H9 (cell line): ENCODE results near the gene MED12. TPM values are rescaled to one million over a fixed set of nuclear protein-coding genes. Genes with fewer than 3 reads are reported as not detected.

Source experiments
- DNase-seq: peaks from one replicate; pipeline ENCODE4 v3.0.0-alpha.2; 2017
- H2AFZ ChIP-seq: one replicate; pipeline ENCODE4 v1.6.1; 2013; ENCODE audit warnings: mild to moderate bottlenecking, low read length, control low read depth, moderate library complexity
- H2AK5ac ChIP-seq: 2 replicates; pipeline ENCODE4 v1.6.1; 2013; ENCODE audit warnings: low read length, control low read depth, mixed read lengths; ENCODE audit not compliant: insufficient read length
- H2BK120ac ChIP-seq: one replicate; pipeline ENCODE4 v1.6.1; 2013; ENCODE audit warnings: low read depth, mild to moderate bottlenecking, low read length, control low read depth, inconsistent platforms; ENCODE audit not compliant: poor library complexity, severe bottlenecking
- H2BK12ac ChIP-seq: 2 replicates; pipeline ENCODE4 v1.6.1; 2013; ENCODE audit warnings: low read length, control low read depth, mixed read lengths, low read depth; ENCODE audit not compliant: insufficient read length
- H2BK15ac ChIP-seq: 2 replicates; pipeline ENCODE4 v1.6.1; 2013; ENCODE audit warnings: low read depth, low read length, control low read depth
- H2BK20ac ChIP-seq: one replicate; pipeline ENCODE4 v1.6.1; 2013; ENCODE audit warnings: low read depth, mild to moderate bottlenecking, low read length, control low read depth, inconsistent platforms; ENCODE audit not compliant: poor library complexity, severe bottlenecking
- H2BK5ac ChIP-seq: 2 replicates; pipeline ENCODE4 v1.6.1; 2013; ENCODE audit warnings: low read length, control low read depth, mixed read lengths; ENCODE audit not compliant: insufficient read length
- H3K14ac ChIP-seq: 2 replicates; pipeline ENCODE4 v1.6.1; 2013; ENCODE audit warnings: low read length, control low read depth; ENCODE audit not compliant: insufficient read depth
- H3K18ac ChIP-seq: 2 replicates; pipeline ENCODE4 v1.6.1; 2013; ENCODE audit warnings: low read depth, mild to moderate bottlenecking, mixed read lengths, low read length, control low read depth; ENCODE audit not compliant: insufficient read length
- H3K23ac ChIP-seq: 2 replicates; pipeline ENCODE4 v1.6.1; 2013; ENCODE audit warnings: low read length, control low read depth, mixed read lengths, low read depth; ENCODE audit not compliant: insufficient read length
- H3K23me2 ChIP-seq: 2 replicates; pipeline ENCODE4 v1.6.1; 2013; ENCODE audit warnings: low read depth, mild to moderate bottlenecking, mixed read lengths, low read length, control low read depth; ENCODE audit not compliant: insufficient read length, poor library complexity, severe bottlenecking
- H3K27ac ChIP-seq: 2 replicates; pipeline ENCODE4 v1.5.1; 2013; ENCODE audit warnings: low read length, control low read depth, mixed read lengths, low read depth; ENCODE audit not compliant: insufficient read length
- H3K27me3 ChIP-seq: 2 replicates; pipeline ENCODE4 v1.6.1; 2013; ENCODE audit warnings: low read length, control low read depth, inconsistent platforms; ENCODE audit not compliant: insufficient read depth
- H3K4ac ChIP-seq: 2 replicates; pipeline ENCODE4 v1.6.1; 2013; ENCODE audit warnings: low read depth, mild to moderate bottlenecking, control low read depth, inconsistent platforms, low read length, moderate library complexity
- H3K4me1 ChIP-seq: 2 replicates; pipeline ENCODE4 v1.6.1; 2013; ENCODE audit warnings: low read length, control low read depth, inconsistent platforms; ENCODE audit not compliant: insufficient read depth
- H3K4me2 ChIP-seq: 2 replicates; pipeline ENCODE4 v1.6.1; 2013; ENCODE audit warnings: low read length, control low read depth, mixed read lengths; ENCODE audit not compliant: insufficient read length, insufficient read depth
- H3K56ac ChIP-seq: 2 replicates; pipeline ENCODE4 v1.6.1; 2013; ENCODE audit warnings: low read depth, mild to moderate bottlenecking, mixed read lengths, low read length, control low read depth; ENCODE audit not compliant: insufficient read length
- H3K79me1 ChIP-seq: 2 replicates; pipeline ENCODE4 v1.6.1; 2013; ENCODE audit warnings: low read depth, mild to moderate bottlenecking, moderate library complexity, low read length, control low read depth, inconsistent platforms; ENCODE audit not compliant: insufficient read depth, poor library complexity, severe bottlenecking
- H3K79me2 ChIP-seq: 2 replicates; pipeline ENCODE4 v1.6.1; 2013; ENCODE audit warnings: low read length, control low read depth, inconsistent platforms; ENCODE audit not compliant: insufficient read depth
- H3K9ac ChIP-seq: 2 replicates; pipeline ENCODE4 v1.6.1; 2013; ENCODE audit warnings: low read length, control low read depth, mixed read lengths; ENCODE audit not compliant: insufficient read length; ENCODE audit errors: extremely low read depth
- H3K9me3 ChIP-seq: one replicate; pipeline ENCODE4 v1.6.1; 2013; ENCODE audit warnings: low read depth, low read length, inconsistent platforms; ENCODE audit not compliant: control insufficient read depth
- H3T11ph ChIP-seq: one replicate; pipeline ENCODE4 v1.6.1; 2013; ENCODE audit warnings: mild to moderate bottlenecking, low read length, control low read depth, inconsistent platforms
- H4K20me1 ChIP-seq: one replicate; pipeline ENCODE4 v1.6.1; 2013; ENCODE audit not compliant: control insufficient read depth, insufficient read length, insufficient read depth
- H4K5ac ChIP-seq: 2 replicates; pipeline ENCODE4 v1.6.1; 2013; ENCODE audit warnings: low read depth, mild to moderate bottlenecking, mixed read lengths, low read length, control low read depth; ENCODE audit not compliant: insufficient read length
- H4K8ac ChIP-seq: replicated peaks from 2 replicates; pipeline ENCODE4 v1.6.1; 2013; ENCODE audit warnings: low read length, control low read depth, mixed read lengths, low read depth; ENCODE audit not compliant: insufficient read length
- H4K91ac ChIP-seq: 2 replicates; pipeline ENCODE4 v1.6.1; 2013; ENCODE audit warnings: low read depth, mild to moderate bottlenecking, moderate library complexity, mixed read lengths, low read length, control low read depth; ENCODE audit not compliant: insufficient read length
- H3K27ac Mint-ChIP-seq, 3 experiments: 2 replicates in 2 of 3; 3 replicates in 1 of 3; pipeline ENCODE4 v1.8.0; 2020 to 2021; ENCODE audit warnings: mixed read lengths in 3 of 3, mild to moderate bottlenecking in 1 of 3, moderate library complexity in 1 of 3
- H3K27me3 Mint-ChIP-seq: 2 replicates; pipeline ENCODE4 v1.8.0; 2021; ENCODE audit warnings: low read depth, mild to moderate bottlenecking, moderate library complexity, mixed read lengths
- H3K36me3 Mint-ChIP-seq, 3 experiments: 2 replicates in 2 of 3; 3 replicates in 1 of 3; pipeline ENCODE4 v1.8.0; 2020 to 2021; ENCODE audit warnings: low read depth in 3 of 3, mixed read lengths in 3 of 3; ENCODE audit not compliant: insufficient read depth in 1 of 3
- H3K4me1 Mint-ChIP-seq, 2 experiments: 2 replicates each; pipeline ENCODE4 v1.8.0; 2020; ENCODE audit warnings: mixed read lengths in 2 of 2
- H3K4me3 Mint-ChIP-seq, 2 experiments: 2 replicates in 1 of 2; 3 replicates in 1 of 2; pipeline ENCODE4 v1.8.0; 2020 to 2021; ENCODE audit warnings: mild to moderate bottlenecking in 2 of 2, mixed read lengths in 2 of 2, moderate library complexity in 1 of 2
- H3K9me3 Mint-ChIP-seq, 2 experiments: 2 replicates in 1 of 2; 3 replicates in 1 of 2; pipeline ENCODE4 v1.8.0; 2020; ENCODE audit warnings: mild to moderate bottlenecking in 2 of 2, mixed read lengths in 2 of 2, moderate library complexity in 1 of 2
- WGBS: extraction: QIAGEN DNeasy Blood & Tissue Kit; methylation state at CpG from one replicate; pipeline ENCODE4 v1.1.7; 2013; ENCODE audit warnings: missing lambda C conversion rate, low lambda C conversion rate, mixed read lengths; ENCODE audit not compliant: insufficient read length; ENCODE audit errors: extremely low coverage; 5-methylcytosine and 5-hydroxymethylcytosine counted together
- total RNA-seq: library from RNA; stranded (reverse); gene quantifications from 2 replicates; pipeline ENCODE4 v1.2.1, GENCODE V29; 2021
- TF ChIP-seq, protein P1 (sequence below): fragments of 200-600 bp; sonication (generic); conservative IDR thresholded peaks from 3 replicates; pipeline ENCODE4 v1.8.0; 2021; ENCODE audit warnings: antibody characterized with exemption, mild to moderate bottlenecking

MED12 gene
- total RNA-seq, 1 experiment from 2014 or later = 33.0 TPM

DNA sequence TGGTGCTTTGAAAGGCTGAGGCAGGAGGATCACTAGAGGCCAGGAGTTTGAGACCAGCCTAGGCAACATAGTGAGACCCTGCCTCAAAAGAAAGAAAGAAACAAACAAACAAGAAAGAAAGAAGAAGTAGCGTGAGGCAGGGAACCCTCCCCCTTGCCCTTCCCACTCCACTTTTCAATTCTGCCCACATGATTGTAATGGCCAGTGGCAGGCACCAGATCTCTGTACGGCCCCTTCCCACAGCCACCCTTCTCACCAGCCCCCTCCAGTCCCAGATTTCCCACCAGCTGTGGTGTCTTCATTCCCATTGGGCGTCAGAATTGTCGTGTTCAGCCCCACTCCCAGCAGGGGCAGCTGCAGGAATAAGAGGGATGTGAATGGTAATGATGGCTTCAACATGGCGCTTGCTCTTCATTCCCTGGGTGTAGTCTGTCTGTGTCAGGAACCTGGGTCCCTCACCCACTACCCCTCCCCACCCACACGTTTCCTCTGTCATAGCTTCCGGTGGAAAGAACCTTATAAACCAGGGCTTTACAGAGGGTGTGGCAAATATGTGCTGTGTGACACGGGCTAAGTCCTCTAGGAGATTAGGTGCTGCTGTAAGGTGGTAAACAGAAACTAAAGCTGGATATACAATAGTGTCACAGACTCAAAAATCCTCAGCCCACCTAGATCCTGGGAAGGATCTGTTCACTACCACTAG lies 7.1 kb upstream of the MED12 start, which contains the start of gene IL2RG:
IL2RG (minus strand) TSS at position 437 of the 703 bp plus-strand sequence; CDS start at position 399, 38 bp downstream.
- TF ChIP-seq, protein P1, sequence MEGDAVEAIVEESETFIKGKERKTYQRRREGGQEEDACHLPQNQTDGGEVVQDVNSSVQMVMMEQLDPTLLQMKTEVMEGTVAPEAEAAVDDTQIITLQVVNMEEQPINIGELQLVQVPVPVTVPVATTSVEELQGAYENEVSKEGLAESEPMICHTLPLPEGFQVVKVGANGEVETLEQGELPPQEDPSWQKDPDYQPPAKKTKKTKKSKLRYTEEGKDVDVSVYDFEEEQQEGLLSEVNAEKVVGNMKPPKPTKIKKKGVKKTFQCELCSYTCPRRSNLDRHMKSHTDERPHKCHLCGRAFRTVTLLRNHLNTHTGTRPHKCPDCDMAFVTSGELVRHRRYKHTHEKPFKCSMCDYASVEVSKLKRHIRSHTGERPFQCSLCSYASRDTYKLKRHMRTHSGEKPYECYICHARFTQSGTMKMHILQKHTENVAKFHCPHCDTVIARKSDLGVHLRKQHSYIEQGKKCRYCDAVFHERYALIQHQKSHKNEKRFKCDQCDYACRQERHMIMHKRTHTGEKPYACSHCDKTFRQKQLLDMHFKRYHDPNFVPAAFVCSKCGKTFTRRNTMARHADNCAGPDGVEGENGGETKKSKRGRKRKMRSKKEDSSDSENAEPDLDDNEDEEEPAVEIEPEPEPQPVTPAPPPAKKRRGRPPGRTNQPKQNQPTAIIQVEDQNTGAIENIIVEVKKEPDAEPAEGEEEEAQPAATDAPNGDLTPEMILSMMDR = no peak
- no peak within 1 kb of the TSS for H2AFZ ChIP-seq
- Mint-ChIP-seq H3K4me1 (peaks cover 2 to 16% of the 10 kb centered on the region in 2 experiments; a peak in 3 of 4 replicates), H3K27ac (no peak within 1 kb of the TSS), H3K4me3 (no peak within 1 kb of the TSS; a peak in 1 of 5 replicates), H3K27me3 (peaks cover 83% of the 10 kb centered on the region), H3K36me3 (no peaks in the 10 kb centered on the region; a peak in 1 of 7 replicates), H3K9me3 (peaks cover 67 to 72% of the 10 kb centered on the region in 2 experiments)
- H3K79me2 ChIP-seq = no peaks in the 10 kb centered on the region
- H3K56ac ChIP-seq = no peak within 1 kb of the TSS
- H2BK20ac ChIP-seq = no peak within 1 kb of the TSS
- H3K4me1 ChIP-seq = no peaks in the 10 kb centered on the region
- no peaks in the 10 kb centered on the region for H4K20me1 ChIP-seq
- H3K23me2 ChIP-seq = no peaks in the 10 kb centered on the region
- no peak within 1 kb of the TSS for H4K8ac ChIP-seq
- no peaks in the 10 kb centered on the region for H3K27me3 ChIP-seq
- no peak within 1 kb of the TSS for H3T11ph ChIP-seq
- no peaks in the 10 kb centered on the region for H3K79me1 ChIP-seq
- H4K5ac ChIP-seq = no peak within 1 kb of the TSS
- H3K14ac ChIP-seq = no peak within 1 kb of the TSS
- no peak within 1 kb of the TSS for H2AK5ac ChIP-seq
- H3K4ac ChIP-seq = no peak within 1 kb of the TSS
- H3K27ac ChIP-seq = no peak within 1 kb of the TSS
- H3K23ac ChIP-seq = no peak within 1 kb of the TSS
- no peak for DNase-seq
- H2BK12ac ChIP-seq = no peak within 1 kb of the TSS
- WGBS = no CpG with 5 or more reads among the region's 8 CpGs
- no peak within 1 kb of the TSS for H4K91ac ChIP-seq
- no peak within 1 kb of the TSS for H3K9ac ChIP-seq
- no peak within 1 kb of the TSS for H2BK15ac ChIP-seq
- H3K9me3 ChIP-seq = peaks cover 24% of the 10 kb centered on the region
- no peak within 1 kb of the TSS for H3K4me2 ChIP-seq
- no peak within 1 kb of the TSS for H3K18ac ChIP-seq
- H2BK120ac ChIP-seq = no peak within 1 kb of the TSS
- H2BK5ac ChIP-seq = no peak within 1 kb of the TSS
